ENCODE results near the gene EXOC2. TPM values are rescaled to one million over a fixed set of nuclear protein-coding genes. Genes with fewer than 3 reads are reported as not detected.

EXOC2 gene
- total RNA-seq, 1 donor from 2014 or later, result 30.0 TPM

- no peak for DNase-seq (ENCODE audit: low read depth)
These were observed 222.7 kb downstream of the EXOC2 start for GRCh38 chr6:470051-470900.

GRCh38 chr6:467671-468082 is 225.3 kb downstream of the EXOC2 start:
- DNase-seq (ENCODE audit: low read depth), result no peak

GRCh38 chr6:467111-467510 is 225.8 kb downstream of the EXOC2 start:
- no peak for DNase-seq (ENCODE audit: low read depth)

- no peak for DNase-seq (ENCODE audit: low read depth)
These were observed 226.4 kb downstream of the EXOC2 start for GRCh38 chr6:466564-466963.

GRCh38 chr6:465531-466348 is 227.2 kb downstream of the EXOC2 start:
- peak; percentile 9 for DNase-seq (ENCODE audit: low read depth)

- DNase-seq (ENCODE audit: low read depth), result no peak
These were observed 236.1 kb downstream of the EXOC2 start for GRCh38 chr6:456887-457286.

- DNase-seq (ENCODE audit: low read depth), result no peak
These were observed 236.5 kb downstream of the EXOC2 start for GRCh38 chr6:456358-456867.

GRCh38 chr6:455835-456234 is 237.1 kb downstream of the EXOC2 start:
- no peak for DNase-seq (ENCODE audit: low read depth)

- DNase-seq (ENCODE audit: low read depth), result peak; percentile 21
These were observed 237.8 kb downstream of the EXOC2 start for GRCh38 chr6:455006-455585.

GRCh38 chr6:454148-454991 is 238.6 kb downstream of the EXOC2 start:
- no peak for DNase-seq (ENCODE audit: low read depth)

GRCh38 chr6:453152-453551 is 239.8 kb downstream of the EXOC2 start:
- peak; percentile 88 for DNase-seq (ENCODE audit: low read depth)

GRCh38 chr6:452301-453067 is 240.5 kb downstream of the EXOC2 start:
- peak; percentile 43 for DNase-seq (ENCODE audit: low read depth)

GRCh38 chr6:451847-452246 is 241.1 kb downstream of the EXOC2 start:
- DNase-seq (ENCODE audit: low read depth), result no peak

GRCh38 chr6:451336-451735 is 241.6 kb downstream of the EXOC2 start:
- no peak for DNase-seq (ENCODE audit: low read depth)

- DNase-seq (ENCODE audit: low read depth), result no peak
These were observed 243.2 kb downstream of the EXOC2 start for GRCh38 chr6:449486-450419.

- DNase-seq (ENCODE audit: low read depth), result no peak
These were observed 243.9 kb downstream of the EXOC2 start for GRCh38 chr6:449057-449430.

GRCh38 chr6:448296-449056 is 244.5 kb downstream of the EXOC2 start:
- DNase-seq (ENCODE audit: low read depth), result no peak

Data from myocyte (in vitro differentiated cells).